ENCODE data around the gene MYH2. TPM values are rescaled to one million over a fixed set of nuclear protein-coding genes. Genes with fewer than 3 reads are reported as not detected.

The MYH2 gene
- total and polyA plus RNA-seq, 2 of the 4 experiments (the other 2 are of a cell fraction), result not detected

GRCh38 chr17:10499950-10500349, 49.5 kb downstream of the MYH2 start:
- no peak overlapping the region for H3K14ac ChIP-seq (replicated peaks; ENCODE audit: low read depth, low read length)
- in situ Hi-C loops (cut with MboI; ENCODE audit: low sequenced_read_pairs) (no loop called here), intact Hi-C loops (cut with micrococcal nuclease) (no loop called here), dilution Hi-C loops (cut with HindIII; ENCODE audit: low sequenced_read_pairs, unreplicated experiment) (no loop called here)
- H3K27me3 ChIP-seq (ENCODE audit: control insufficient read depth, insufficient read depth, low read length), result no peaks in the 10 kb centered on the region
- no peak overlapping the region for H3K18ac ChIP-seq (ENCODE audit: low read depth, low read length)
- H3K4ac ChIP-seq (ENCODE audit: low read depth, low read length), result no peak overlapping the region
- no peak overlapping the region for H4K8ac ChIP-seq (ENCODE audit: low read depth in 2 of 2, low read length in 2 of 2)
- H2AK5ac ChIP-seq (ENCODE audit: low read depth, low read length), result no peak overlapping the region
- H3K4me1 ChIP-seq (ENCODE audit: control insufficient read depth, insufficient read depth, low read length), result no peaks in the 10 kb centered on the region
- H3K4me3 ChIP-seq (ENCODE audit: insufficient read depth, low read depth, low read length), result no peak overlapping the region
- DNase-seq, result no peak
- no peak overlapping the region for H3K27ac ChIP-seq (ENCODE audit: insufficient read depth, low read length)
- H3K9ac ChIP-seq (ENCODE audit: low read depth, low read length), result no peak overlapping the region
- no peaks in the 10 kb centered on the region for H3K36me3 ChIP-seq (ENCODE audit: control insufficient read depth, insufficient read depth, low read length)
- no peak overlapping the region for H2AK9ac ChIP-seq (replicated peaks; ENCODE audit: low read depth, low read length, poor library complexity)
- ATAC-seq (ENCODE audit: low read depth), result no peak
- H2BK15ac ChIP-seq (ENCODE audit: low read depth, low read length), result no peak overlapping the region
- no peaks in the 10 kb centered on the region for H3K9me1 ChIP-seq (ENCODE audit: insufficient read depth, low read length)
- H2BK5ac ChIP-seq (ENCODE audit: low read depth, low read length, poor library complexity, severe bottlenecking), result no peak overlapping the region
- no CpG with 5 or more reads among the region's 3 CpGs for WGBS, 2 experiments (ENCODE audit: extremely low coverage in 2 of 2, insufficient read length in 1 of 2)
- no peak overlapping the region for H3K4me2 ChIP-seq (ENCODE audit: low read depth, low read length)
- BruUV-seq (replicated peaks), result no TSS peak
- no peaks in the 10 kb centered on the region for H4K20me1 ChIP-seq (ENCODE audit: insufficient read depth, low read length)
- H3K56ac ChIP-seq (ENCODE audit: extremely low read depth, insufficient read depth, low read length), result no peak overlapping the region
- H4K5ac ChIP-seq (ENCODE audit: low read depth, low read length), result no peak overlapping the region
- no peak overlapping the region for H2BK20ac ChIP-seq (ENCODE audit: low read depth, low read length)
- no peak overlapping the region for H3K23ac ChIP-seq (ENCODE audit: low read depth, low read length)
- H2AFZ ChIP-seq (replicated peaks; ENCODE audit: low read length, poor library complexity), result no peak overlapping the region
- H3K9me3 ChIP-seq (ENCODE audit: control insufficient read depth, insufficient read depth, low read length), result peaks cover 3% of the 10 kb centered on the region; the same call in 1 of the 2 replicates
- no peak overlapping the region for H2BK120ac ChIP-seq (ENCODE audit: low read depth, low read length)
- POLR2A ChIA-PET (ENCODE audit: unreplicated experiment), result no interaction called here
- no peak overlapping the region for H4K91ac ChIP-seq (ENCODE audit: insufficient read depth, low read depth, low read length)
- TF ChIP-seq RAD21 (IDR thresholded peaks at IDR 0.05; ENCODE audit: low read length) (no peak), NFE2L2 (IDR thresholded peaks at IDR 0.05; ENCODE audit: low read depth, low read length) (no peak), USF2 (IDR thresholded peaks at IDR 0.05; ENCODE audit: low read depth, low read length) (no peak), SMC3 (IDR thresholded peaks at IDR 0.05; ENCODE audit: low read depth, low read length) (no peak), ELK1 (IDR thresholded peaks at IDR 0.05; ENCODE audit: borderline replicate concordance, low read depth, low read length) (no peak), MAZ (IDR thresholded peaks at IDR 0.05; ENCODE audit: borderline replicate concordance, low read depth, low read length) (no peak), FOS (IDR thresholded peaks at IDR 0.05; ENCODE audit: low read depth, low read length) (no peak), POLR2A (IDR thresholded peaks at IDR 0.05; ENCODE audit: low read depth, low read length) (no peak), CTCF (conservative IDR thresholded peaks at IDR 0.05; ENCODE audit: low read depth, low read length) (no peak), CHD1 (IDR thresholded peaks at IDR 0.05; ENCODE audit: low read depth, low read length) (no peak), RCOR1 (IDR thresholded peaks at IDR 0.05; ENCODE audit: insufficient replicate concordance, low read length) (no peak), CEBPB (IDR thresholded peaks at IDR 0.05; ENCODE audit: low read depth, low read length) (no peak), MAFK (IDR thresholded peaks at IDR 0.05; ENCODE audit: low read depth, low read length) (no peak), RFX5 (IDR thresholded peaks at IDR 0.05; ENCODE audit: low read depth, low read length) (no peak), MXI1 (IDR thresholded peaks at IDR 0.05; ENCODE audit: borderline replicate concordance, low read depth, low read length) (no peak), BHLHE40 (IDR thresholded peaks at IDR 0.05; ENCODE audit: low read depth, low read length) (no peak)
- CTCF ChIA-PET, result no interaction called here
- H3K79me1 ChIP-seq (ENCODE audit: low read depth in 1 of 2, low read length in 2 of 2), result no peaks in the 10 kb centered on the region
